ENCODE data around the gene COL23A1. TPM values are rescaled to one million over a fixed set of nuclear protein-coding genes. Genes with fewer than 3 reads are reported as not detected.
"Not testable (repeated sequence)": the region's sequence is repeated elsewhere in the genome, so short reads cannot be mapped to it uniquely, and the experiment has no call there.

The COL23A1 gene
- total and polyA plus RNA-seq, 2 of the 13 experiments (the other 11 are each of a cell fraction or from before 2014, with no cell fraction given): not detected

GRCh38 chr5:178486878-178487512, 103.2 kb downstream of the COL23A1 start:
- H3K9ac ChIP-seq (ENCODE audit: insufficient read depth, low read depth, low read length); CTCF ChIA-PET (ENCODE audit: low intra/inter-chr PET ratio, low total read pairs); H2AFZ ChIP-seq (ENCODE audit: low read length); H3K27ac ChIP-seq (ENCODE audit: extremely low read length, insufficient read depth, low read length); H3K36me3 ChIP-seq (replicated peaks in 1 of 2; ENCODE audit: control insufficient read depth in 1 of 2, insufficient read depth in 2 of 2, low read length in 2 of 2); H3K4me1 ChIP-seq (ENCODE audit: insufficient read depth, low read length); POLR2A ChIA-PET; intact Hi-C loops (cut with micrococcal nuclease; ENCODE audit: unreplicated experiment); DNase-seq (ENCODE audit: low spot score); FAIRE-seq; H3K4me2 ChIP-seq (ENCODE audit: low read depth, low read length); in situ Hi-C loops (cut with HindIII; ENCODE audit: extremely low pct_ligation_motif_present, low pct_unique_long_range_greater_than_20kb); H3K4me3 ChIP-seq (replicated peaks in 1 of 3; ENCODE audit: insufficient read depth in 1 of 3, low read depth in 2 of 3, low read length in 3 of 3); H3K9me3 ChIP-seq (ENCODE audit: low read length); BruUV-seq (replicated peaks); H4K20me1 ChIP-seq (ENCODE audit: insufficient read depth, low read length); ATAC-seq; H3K79me2 ChIP-seq (ENCODE audit: insufficient read depth, low read length): not testable (repeated sequence)
- 15% methylated on average over 10 of the region's 10 CpGs for whole genome bisulfite sequencing (ENCODE audit: low lambda C conversion rate)
- H3K27me3 ChIP-seq (ENCODE audit: control insufficient read depth in 1 of 2, insufficient read depth in 2 of 2, low read length in 2 of 2): peaks cover 0 to 51% of the 10 kb centered on the region in 2 experiments; a peak in 3 of 5 replicates

GRCh38 chr5:178486239-178486641, 104.0 kb downstream of the COL23A1 start:
- Histone ChIP-seq H3K79me2 (ENCODE audit: insufficient read depth, low read length) (no peaks in the 10 kb centered on the region), H3K4me3 (replicated peaks in 1 of 3; ENCODE audit: insufficient read depth in 1 of 3, low read depth in 2 of 3, low read length in 3 of 3) (no peak overlapping the region), H2AFZ (ENCODE audit: low read length) (no peak overlapping the region), H3K27ac (ENCODE audit: extremely low read length, insufficient read depth, low read length) (no peak overlapping the region), H3K27me3 (ENCODE audit: control insufficient read depth in 1 of 2, insufficient read depth in 2 of 2, low read length in 2 of 2) (peaks cover 0 to 49% of the 10 kb centered on the region in 2 experiments; a peak in 3 of 5 replicates), H3K4me2 (ENCODE audit: low read depth, low read length) (no peak overlapping the region), H4K20me1 (ENCODE audit: insufficient read depth, low read length) (no peaks in the 10 kb centered on the region), H3K36me3 (replicated peaks in 1 of 2; ENCODE audit: control insufficient read depth in 1 of 2, insufficient read depth in 2 of 2, low read length in 2 of 2) (no peaks in the 10 kb centered on the region), H3K9ac (ENCODE audit: insufficient read depth, low read depth, low read length) (no peak overlapping the region), H3K4me1 (ENCODE audit: insufficient read depth, low read length) (no peaks in the 10 kb centered on the region), H3K9me3 (ENCODE audit: low read length) (no peaks in the 10 kb centered on the region)
- 45% methylated on average over 17 of the region's 17 CpGs for WGBS (ENCODE audit: low lambda C conversion rate)
- no peak for DNase-seq (ENCODE audit: low spot score)
- no peak for ATAC-seq
- BruUV-seq (replicated peaks): no TSS peak
- ChIA-PET POLR2A (no interaction called here), CTCF (ENCODE audit: low intra/inter-chr PET ratio, low total read pairs) (no interaction called here)
- FAIRE-seq: no peak
- in situ Hi-C loops (cut with HindIII; ENCODE audit: extremely low pct_ligation_motif_present, low pct_unique_long_range_greater_than_20kb) (no loop called here), intact Hi-C loops (cut with micrococcal nuclease; ENCODE audit: unreplicated experiment) (no loop called here)
- TF ChIP-seq ZNF383 (CRISPR knock-in tag; IDR thresholded peaks at IDR 0.05; ENCODE audit: borderline replicate concordance) (no peak), ARNTL (CRISPR knock-in tag; IDR thresholded peaks at IDR 0.05) (no peak), TAF1 (CRISPR knock-in tag; IDR thresholded peaks at IDR 0.05) (no peak), ZBTB7B (CRISPR knock-in tag; IDR thresholded peaks at IDR 0.05) (no peak), SETDB1 (CRISPR knock-in tag; IDR thresholded peaks at IDR 0.05; ENCODE audit: borderline replicate concordance) (no peak), IRF1 (CRISPR knock-in tag; IDR thresholded peaks at IDR 0.05; ENCODE audit: low read depth) (no peak), ZKSCAN1 (IDR thresholded peaks at IDR 0.05; ENCODE audit: low read length) (no peak), JDP2 (CRISPR knock-in tag; IDR thresholded peaks at IDR 0.05; ENCODE audit: borderline replicate concordance) (no peak), RXRA (CRISPR knock-in tag; IDR thresholded peaks at IDR 0.05) (no peak), NR0B2 (CRISPR knock-in tag; IDR thresholded peaks at IDR 0.05) (no peak), ZFP90 (CRISPR knock-in tag; IDR thresholded peaks at IDR 0.05; ENCODE audit: borderline replicate concordance) (no peak), ZNF207 (IDR thresholded peaks at IDR 0.05; ENCODE audit: borderline replicate concordance) (no peak), ZNF121 (CRISPR knock-in tag; IDR thresholded peaks at IDR 0.05) (no peak), PCBP1 (IDR thresholded peaks at IDR 0.05; ENCODE audit: borderline replicate concordance, low read depth, low read length) (no peak), CCDC6 (CRISPR knock-in tag; IDR thresholded peaks at IDR 0.05) (no peak), ZNF605 (CRISPR knock-in tag; IDR thresholded peaks at IDR 0.05) (no peak)
